SK-N-MC (cell line): Measurements from ENCODE around the gene ILDR2.

Source experiments
- DNase-seq: peaks from one replicate; pipeline ENCODE4 v3.0.0-alpha.2; 2011; ENCODE audit warnings: low read depth, low spot score
- H3K27ac ChIP-seq: fragments of 200-600 bp; sonication (generic); 2 replicates; pipeline ENCODE4 v1.5.1; 2016; ENCODE audit warnings: mixed run types
- H3K36me3 ChIP-seq: fragments of 200-600 bp; sonication (generic); 2 replicates; pipeline ENCODE4 v1.6.1; 2017; ENCODE audit warnings: antibody characterized with exemption, low read length, mixed read lengths; ENCODE audit not compliant: insufficient read depth
- H3K4me3 ChIP-seq: fragments of 200-600 bp; sonication (generic); 2 replicates; pipeline ENCODE4 v1.5.1; 2016
- H3K9ac ChIP-seq: fragments of 200-600 bp; sonication (generic); 2 replicates; pipeline ENCODE4 v1.8.0; 2017; ENCODE audit warnings: mixed run types, mixed read lengths; ENCODE audit not compliant: insufficient read length
- H3K9me3 ChIP-seq: fragments of 200-600 bp; sonication (generic); 2 replicates; pipeline ENCODE4 v1.6.1; 2017; ENCODE audit warnings: low read depth, mild to moderate bottlenecking, antibody characterized with exemption, low read length, moderate library complexity, mixed read lengths
- EZH2 ChIP-seq: fragments of 200-600 bp; sonication (generic); IDR thresholded peaks from one replicate; pipeline ENCODE4 v1.6.1; 2017; ENCODE audit warnings: antibody characterized with exemption
- FOXP2 ChIP-seq: optimal IDR thresholded peaks from 2 replicates; pipeline ENCODE3; 2011; ENCODE audit warnings: mild to moderate bottlenecking, moderate library complexity; ENCODE audit not compliant: insufficient read depth; ENCODE audit errors: extremely low read length, control extremely low read depth
- POLR2AphosphoS5 ChIP-seq: IDR thresholded peaks from 2 replicates; pipeline ENCODE4 v1.6.1; 2012; ENCODE audit warnings: mild to moderate bottlenecking, low read depth, low read length, borderline replicate concordance

The ILDR2 gene

GRCh38 chr1:166956057-166956850 lies 19.1 kb downstream of the ILDR2 start:
- Histone ChIP-seq H3K36me3 (no peaks in the 10 kb centered on the region), H3K27ac (no peak overlapping the region), H3K4me3 (no peak overlapping the region), H3K9ac (no peak overlapping the region), H3K9me3 (no peaks in the 10 kb centered on the region)
- TF ChIP-seq FOXP2 (no peak), POLR2AphosphoS5 (no peak), EZH2 (no peak)
- DNase-seq = no peak

GRCh38 chr1:166953491-166953890 lies 21.8 kb downstream of the ILDR2 start:
- no peaks in the 10 kb centered on the region for H3K36me3 ChIP-seq
- TF ChIP-seq EZH2 (no peak), POLR2AphosphoS5 (no peak), FOXP2 (no peak)
- H3K9me3 ChIP-seq = no peaks in the 10 kb centered on the region
- H3K9ac ChIP-seq = no peak overlapping the region
- H3K4me3 ChIP-seq = no peak overlapping the region
- no peak for DNase-seq
- H3K27ac ChIP-seq = no peak overlapping the region

- H3K4me3 ChIP-seq = no peak overlapping the region
- no peak for DNase-seq
- no peak for TF ChIP-seq FOXP2
- no peak overlapping the region for H3K27ac ChIP-seq
- H3K36me3 ChIP-seq = no peaks in the 10 kb centered on the region
- no peak overlapping the region for H3K9ac ChIP-seq
- H3K9me3 ChIP-seq = no peaks in the 10 kb centered on the region
Observed at GRCh38 chr1:166952002-166952746, 23.2 kb downstream of the ILDR2 start.

GRCh38 chr1:166951050-166951449 lies 24.3 kb downstream of the ILDR2 start:
- TF ChIP-seq EZH2 = no peak
- no peak for TF ChIP-seq FOXP2
- Histone ChIP-seq H3K36me3 (no peaks in the 10 kb centered on the region), H3K27ac (no peak overlapping the region), H3K9ac (no peak overlapping the region), H3K9me3 (no peaks in the 10 kb centered on the region), H3K4me3 (no peak overlapping the region)
- DNase-seq = no peak

- H3K27ac ChIP-seq = no peak overlapping the region
- no peak for DNase-seq
- TF ChIP-seq EZH2 (no peak), POLR2AphosphoS5 (no peak), FOXP2 (no peak)
- no peaks in the 10 kb centered on the region for H3K9me3 ChIP-seq
- H3K36me3 ChIP-seq = no peaks in the 10 kb centered on the region
- no peak overlapping the region for H3K9ac ChIP-seq
- no peak overlapping the region for H3K4me3 ChIP-seq
Observed at GRCh38 chr1:166950156-166950555, 25.2 kb downstream of the ILDR2 start.

GRCh38 chr1:166948856-166949350 lies 26.4 kb downstream of the ILDR2 start:
- no peak for TF ChIP-seq POLR2AphosphoS5
- TF ChIP-seq EZH2 = no peak
- no peak for TF ChIP-seq FOXP2
- Histone ChIP-seq H3K27ac (no peak overlapping the region), H3K9ac (no peak overlapping the region), H3K36me3 (no peaks in the 10 kb centered on the region), H3K4me3 (no peak overlapping the region), H3K9me3 (no peaks in the 10 kb centered on the region)
- DNase-seq = no peak

GRCh38 chr1:166947398-166948043 lies 27.8 kb downstream of the ILDR2 start:
- no peaks in the 10 kb centered on the region for H3K9me3 ChIP-seq
- H3K4me3 ChIP-seq = no peak overlapping the region
- no peak overlapping the region for H3K9ac ChIP-seq
- TF ChIP-seq EZH2 = peak; percentile 63
- no peak for TF ChIP-seq FOXP2
- no peaks in the 10 kb centered on the region for H3K36me3 ChIP-seq
- DNase-seq = no peak
- no peak overlapping the region for H3K27ac ChIP-seq

GRCh38 chr1:166944186-166944967 lies 31.0 kb downstream of the ILDR2 start:
- no peak for DNase-seq
- H3K4me3 ChIP-seq = no peak overlapping the region
- TF ChIP-seq EZH2 = no peak
- TF ChIP-seq FOXP2 = no peak
- H3K36me3 ChIP-seq = no peaks in the 10 kb centered on the region
- H3K9me3 ChIP-seq = no peaks in the 10 kb centered on the region
- no peak overlapping the region for H3K9ac ChIP-seq
- H3K27ac ChIP-seq = no peak overlapping the region
